Pulmonary artery endothelial cell (primary cell): ENCODE measurements around the gene MYT1. TPM values are rescaled to one million over a fixed set of nuclear protein-coding genes. Genes with fewer than 3 reads are reported as not detected.

ENCODE experiments used
- DNase-seq: peaks from one replicate; pipeline ENCODE4 v3.0.0-alpha.2; 2011; ENCODE audit warnings: low read depth, low spot score
- total RNA-seq: library from RNA; depleted of rRNA; stranded (reverse); fragments of >200 nt; gene quantifications from 2 replicates; pipeline ENCODE4 v1.2.3, GENCODE V29; 2014

Gene MYT1
- total RNA-seq, 1 donor from 2014 or later = not detected

DNA sequence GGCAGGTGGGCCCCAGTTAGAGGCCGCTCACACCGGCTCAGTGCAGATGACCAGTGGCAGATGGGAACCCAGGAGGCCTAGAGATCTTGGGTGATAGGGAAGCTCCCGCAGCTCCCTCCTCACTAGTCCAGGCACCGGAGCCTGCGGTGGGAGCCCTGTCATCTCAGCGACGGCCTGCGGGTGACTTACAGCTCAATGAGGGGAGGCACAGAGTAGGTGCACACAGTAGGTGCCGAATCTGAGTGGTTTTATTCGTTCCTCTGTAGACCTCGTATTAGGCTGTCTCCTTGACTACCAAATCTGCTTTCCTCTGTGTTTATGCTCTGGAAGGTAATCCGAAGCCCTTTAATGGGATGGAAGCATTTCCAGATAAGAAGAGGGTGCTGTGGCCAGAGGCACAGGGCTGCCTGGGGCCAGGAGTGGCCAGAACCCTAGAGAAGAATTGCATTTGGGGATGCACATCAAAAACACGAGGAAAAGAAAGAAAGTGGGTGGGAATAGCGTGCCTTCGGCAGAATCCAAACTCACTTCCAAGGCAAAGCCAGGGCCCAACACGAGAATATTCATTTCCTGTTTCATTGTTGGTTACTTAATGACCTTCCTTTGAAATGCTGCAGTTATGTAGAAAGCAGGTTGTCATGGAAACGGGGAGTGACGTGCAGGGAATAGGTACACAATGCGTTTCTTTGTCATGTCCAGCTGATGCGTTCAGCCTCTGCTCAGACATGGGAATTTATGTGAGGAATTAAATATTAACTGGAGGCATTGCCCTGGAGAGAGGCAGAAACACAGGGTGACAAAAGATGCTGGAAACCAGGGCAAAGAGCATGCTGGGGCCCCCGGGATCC lies 24.7 kb downstream of the MYT1 start:
- peak; percentile 88 for DNase-seq

GRCh38 chr20:64189530-64189966 lies 25.3 kb downstream of the MYT1 start:
- DNase-seq = no peak

DNA sequence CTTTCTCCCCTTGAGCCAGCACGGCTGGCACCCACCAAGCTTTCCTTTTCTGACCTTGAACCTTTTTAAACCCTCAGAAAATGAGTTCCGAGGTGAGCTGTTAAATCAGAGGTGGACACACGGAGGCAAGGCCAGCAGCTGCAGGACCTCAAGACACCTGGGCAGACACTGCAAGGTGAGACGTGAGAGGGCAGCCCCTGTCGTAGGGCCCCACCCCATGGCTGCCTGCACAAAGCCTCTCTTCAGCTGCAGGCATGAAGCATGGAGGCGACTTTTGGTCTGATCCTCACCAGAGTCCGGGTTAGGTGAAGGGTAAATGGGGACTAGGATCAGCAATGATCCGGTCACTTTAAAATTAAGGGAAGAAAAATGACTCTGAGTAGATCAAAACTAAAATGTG lies 25.7 kb downstream of the MYT1 start:
- no peak for DNase-seq

GRCh38 chr20:64191002-64191401 lies 26.8 kb downstream of the MYT1 start:
- no peak for DNase-seq

- DNase-seq = no peak
Measured at GRCh38 chr20:64192406-64192805, 28.2 kb downstream of the MYT1 start.

DNA sequence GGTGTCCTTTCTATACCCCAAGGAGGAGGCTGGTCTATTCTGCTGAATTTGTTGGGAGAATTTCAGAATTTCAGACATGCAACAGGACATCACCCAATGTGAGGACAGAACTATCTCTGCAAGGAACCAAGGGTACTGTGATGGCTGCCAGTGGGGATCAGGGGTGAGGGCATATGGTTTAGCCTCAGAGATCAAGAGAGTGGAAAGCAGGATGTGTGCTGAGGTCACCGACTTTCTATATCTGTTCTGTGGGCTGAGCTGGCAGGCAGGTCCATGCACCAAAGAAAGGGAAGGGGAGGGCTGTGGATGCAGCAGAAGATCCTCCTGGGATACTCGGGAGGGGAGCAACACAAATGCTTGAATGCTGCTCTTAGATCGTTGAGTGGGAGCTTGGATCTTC lies 28.8 kb downstream of the MYT1 start:
- no peak for DNase-seq

GRCh38 chr20:64194269-64194668 lies 30.0 kb downstream of the MYT1 start:
- no peak for DNase-seq

DNA sequence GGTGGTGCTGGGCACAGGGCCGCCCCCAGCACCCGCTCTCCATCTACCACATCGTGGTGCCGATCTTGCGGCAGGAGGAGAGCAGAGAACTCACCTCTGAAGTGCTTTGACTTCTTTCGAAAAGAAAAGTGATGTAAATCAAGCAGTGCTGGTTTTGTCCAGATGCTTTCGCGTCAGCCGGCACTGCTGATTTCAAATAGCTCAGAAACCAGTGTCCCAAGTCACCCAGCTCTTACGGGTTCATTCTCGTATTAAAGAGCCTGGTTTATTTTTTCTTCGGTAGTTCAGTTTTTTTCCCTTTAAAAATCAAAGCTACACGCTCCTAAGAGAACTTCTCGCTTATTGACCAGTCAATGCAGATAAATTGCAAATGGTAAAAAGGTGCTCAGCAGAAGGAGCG lies 32.1 kb downstream of the MYT1 start:
- no peak for DNase-seq

- DNase-seq = no peak
Measured at GRCh38 chr20:64196847-64197306, 32.6 kb downstream of the MYT1 start.

GRCh38 chr20:64198347-64198746 lies 34.1 kb downstream of the MYT1 start:
- no peak for DNase-seq

GRCh38 chr20:64199395-64199794 lies 35.1 kb downstream of the MYT1 start:
- DNase-seq = no peak

- no peak for DNase-seq
Measured at GRCh38 chr20:64200740-64201139, 36.5 kb downstream of the MYT1 start.

DNA sequence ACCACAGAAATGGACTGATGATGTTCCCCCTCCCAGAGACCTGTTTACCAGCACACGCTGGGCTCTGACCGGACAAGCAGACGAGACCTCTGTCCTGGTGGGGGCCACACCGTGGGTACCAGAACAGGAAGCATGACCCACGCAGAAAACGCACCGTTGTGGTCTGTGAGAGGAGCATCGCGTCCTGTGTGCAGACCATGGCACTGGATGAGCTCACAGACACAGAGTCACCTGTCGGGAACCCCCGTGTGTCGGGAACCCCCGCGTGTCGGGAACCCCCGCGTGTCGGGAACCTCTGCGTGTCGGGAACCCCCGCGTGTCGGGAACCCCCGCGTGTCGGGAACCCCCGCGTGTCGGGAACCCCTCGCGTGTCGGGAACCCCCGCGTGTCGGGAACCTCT lies 37.4 kb downstream of the MYT1 start:
- no peak for DNase-seq

DNA sequence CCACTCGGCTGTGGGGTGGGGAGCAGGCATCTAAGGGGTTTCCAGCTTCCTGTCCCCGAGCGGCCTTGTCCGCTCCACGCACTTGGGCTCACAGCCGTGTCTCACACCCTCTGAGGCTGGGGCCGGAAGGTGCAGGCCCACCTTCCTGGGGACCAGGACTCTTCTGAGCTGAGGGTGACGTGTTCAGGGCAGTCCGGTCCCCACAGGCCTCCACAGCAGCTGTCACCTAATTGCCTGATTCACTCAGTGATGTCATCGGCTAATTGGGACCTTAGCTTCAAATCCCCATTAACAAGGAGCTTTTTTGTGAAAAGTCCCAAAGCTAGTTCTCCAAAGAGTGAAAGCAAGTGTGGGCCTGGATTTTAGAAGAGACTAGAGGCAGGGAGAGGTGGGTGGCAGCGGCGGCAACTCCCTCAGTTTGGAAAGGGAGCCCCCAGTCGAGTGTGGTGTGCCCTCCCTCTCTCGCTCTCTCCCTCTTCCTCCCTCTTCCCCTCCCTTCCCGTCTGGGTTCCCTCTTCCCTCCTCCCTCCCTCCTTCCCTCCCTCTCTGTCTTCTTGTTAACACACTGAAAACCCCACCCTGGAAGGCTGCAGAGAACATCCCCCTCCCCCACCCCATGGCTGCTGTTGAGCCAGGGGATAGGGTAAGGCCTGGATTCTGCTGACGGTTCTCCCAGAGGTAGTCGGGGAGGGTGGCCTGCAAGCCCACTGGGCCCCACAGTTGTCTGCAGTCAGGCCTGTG lies 39.0 kb downstream of the MYT1 start:
- no peak for DNase-seq

- no peak for DNase-seq
Measured at GRCh38 chr20:64205611-64206026, 41.4 kb downstream of the MYT1 start.

- DNase-seq = no peak
Measured at GRCh38 chr20:64206614-64207013, 42.4 kb downstream of the MYT1 start.

DNA sequence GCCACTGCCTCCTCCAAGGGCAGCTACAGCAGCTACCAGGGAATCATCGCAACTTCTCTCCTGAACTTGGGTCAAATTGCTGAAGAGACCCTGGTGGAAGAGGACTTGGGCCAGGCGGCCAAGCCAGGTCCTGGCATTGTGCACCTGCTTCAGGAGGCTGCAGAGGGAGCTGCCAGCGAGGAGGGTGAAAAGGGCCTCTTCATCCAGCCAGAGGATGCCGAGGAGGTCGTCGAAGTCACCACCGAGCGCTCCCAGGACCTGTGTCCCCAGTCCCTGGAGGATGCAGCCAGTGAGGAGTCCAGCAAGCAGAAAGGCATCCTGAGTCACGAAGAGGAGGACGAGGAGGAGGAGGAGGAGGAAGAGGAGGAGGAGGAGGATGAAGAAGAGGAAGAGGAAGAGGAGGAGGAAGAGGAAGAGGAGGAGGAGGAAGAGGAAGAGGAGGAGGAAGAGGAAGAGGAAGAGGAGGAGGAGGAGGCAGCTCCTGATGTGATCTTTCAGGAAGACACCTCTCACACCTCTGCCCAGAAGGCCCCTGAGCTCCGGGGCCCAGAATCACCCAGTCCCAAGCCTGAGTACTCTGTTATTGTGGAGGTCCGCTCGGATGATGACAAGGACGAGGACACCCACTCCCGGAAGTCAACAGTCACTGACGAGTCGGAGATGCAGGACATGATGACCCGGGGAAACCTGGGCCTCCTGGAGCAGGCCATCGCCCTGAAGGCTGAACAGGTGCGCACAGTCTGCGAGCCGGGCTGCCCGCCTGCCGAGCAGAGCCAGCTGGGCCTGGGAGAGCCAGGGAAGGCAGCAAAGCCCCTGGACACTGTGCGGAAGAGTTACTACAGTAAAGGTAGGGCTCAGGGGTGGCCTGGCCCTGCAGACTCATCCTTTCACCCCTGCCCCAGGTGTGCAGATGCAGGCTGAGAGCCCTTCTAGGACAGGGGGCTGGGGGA lies 43.7 kb downstream of the MYT1 start:
- DNase-seq = no peak

- DNase-seq = no peak
Measured at GRCh38 chr20:64209148-64209547, 44.9 kb downstream of the MYT1 start.

GRCh38 chr20:64210656-64211369 lies 46.6 kb downstream of the MYT1 start:
- no peak for DNase-seq

DNA sequence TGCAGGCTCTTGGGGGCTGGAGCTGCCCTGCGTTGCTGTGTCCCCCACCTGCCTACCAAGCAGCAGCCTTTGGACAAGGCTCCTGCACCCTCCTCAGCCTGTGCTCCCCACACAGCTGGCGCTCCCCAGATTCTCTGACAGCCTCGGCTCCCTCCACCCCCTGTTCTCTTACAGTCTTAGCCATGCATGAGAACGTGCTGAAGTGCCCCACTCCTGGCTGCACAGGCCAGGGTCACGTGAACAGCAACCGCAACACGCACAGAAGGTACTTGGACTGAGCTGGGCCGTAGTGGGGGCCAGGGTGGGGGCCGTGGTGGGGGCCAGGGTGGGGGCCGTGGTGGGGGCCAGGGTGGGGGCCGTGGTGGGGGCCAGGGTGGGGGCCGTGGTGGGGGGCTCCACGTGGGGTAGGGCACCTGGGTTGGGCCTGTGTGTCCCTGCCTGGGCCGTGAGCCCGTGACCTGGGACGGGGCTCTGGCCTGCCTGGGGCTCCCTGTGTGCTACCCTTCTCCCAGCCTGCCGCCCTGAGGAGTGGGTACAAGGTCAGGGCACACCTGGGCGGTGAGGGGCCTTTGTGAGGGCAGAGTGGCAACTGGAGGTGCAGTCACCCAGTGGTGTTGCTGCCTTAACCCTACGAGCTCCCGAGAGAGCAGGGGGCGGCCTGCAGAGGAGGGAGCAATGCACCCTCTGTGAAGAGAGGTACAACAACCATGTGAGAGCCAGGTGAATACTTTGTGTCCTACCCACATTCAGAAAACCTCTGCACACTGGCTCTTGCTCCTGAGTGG lies 47.8 kb downstream of the MYT1 start:
- DNase-seq = no peak
